Erythroblast (primary cell): ENCODE results near the gene SUPT4H1.

Experiments
- DNase-seq, 2 experiments: peaks; one replicate each; lab custom pipeline; 2025; lab: John Stamatoyannopoulos, UW
- GATA1 ChIP-seq: IDR thresholded peaks from 2 replicates; pipeline ENCODE4 v1.6.1; 2011; ENCODE audit warnings: low read depth, mild to moderate bottlenecking, control low read depth, low read length, moderate library complexity
- POLR2A ChIP-seq: IDR thresholded peaks from 2 replicates; pipeline ENCODE4 v1.6.1; 2011; ENCODE audit warnings: mild to moderate bottlenecking, low read length

The SUPT4H1 gene

DNA sequence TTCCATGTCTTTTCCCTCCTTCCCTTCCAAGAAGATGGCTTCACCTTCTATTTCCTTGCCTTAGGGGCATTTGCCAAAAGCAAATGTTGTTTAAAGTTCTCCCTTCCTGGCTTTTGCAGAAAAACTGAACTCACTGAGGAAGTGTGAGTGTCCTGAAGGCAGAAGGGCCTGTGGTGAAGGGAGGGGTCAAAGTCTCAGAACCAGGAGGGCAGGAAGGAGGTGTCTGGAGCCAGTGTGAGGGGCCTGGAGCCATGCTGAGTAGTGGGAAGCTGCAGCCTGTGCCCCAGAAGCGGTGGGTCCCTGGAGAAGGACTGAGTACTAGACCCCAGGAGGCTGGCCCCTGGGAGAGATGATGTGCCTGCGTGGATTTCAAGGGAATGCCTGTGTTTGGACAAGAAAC is 23.8 kb upstream of the SUPT4H1 start:
- TF ChIP-seq GATA1, result no peak
- TF ChIP-seq POLR2A, result no peak
- DNase-seq, result no peak

DNA sequence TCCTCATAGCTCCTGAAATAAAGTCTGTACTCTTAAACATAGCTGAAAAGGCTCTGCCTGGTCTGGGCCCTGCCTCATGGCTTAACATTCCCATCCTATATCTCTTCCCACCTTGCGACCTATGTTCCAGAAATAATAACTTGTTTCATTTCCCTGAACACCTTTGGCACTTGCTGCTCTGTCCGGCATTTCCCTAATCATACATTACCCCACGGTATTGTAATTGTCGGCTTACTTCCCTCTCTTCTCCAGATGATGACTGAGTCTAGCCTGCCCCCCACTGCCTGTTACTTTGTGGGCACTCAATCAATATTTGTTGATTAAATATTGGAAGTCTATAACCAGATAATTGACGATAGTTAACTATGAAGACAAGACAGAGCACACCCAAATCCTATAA is 23.3 kb upstream of the SUPT4H1 start:
- peak in 1 of 2 experiments; percentile 13 for DNase-seq
- TF ChIP-seq POLR2A, result no peak
- no peak for TF ChIP-seq GATA1

DNA sequence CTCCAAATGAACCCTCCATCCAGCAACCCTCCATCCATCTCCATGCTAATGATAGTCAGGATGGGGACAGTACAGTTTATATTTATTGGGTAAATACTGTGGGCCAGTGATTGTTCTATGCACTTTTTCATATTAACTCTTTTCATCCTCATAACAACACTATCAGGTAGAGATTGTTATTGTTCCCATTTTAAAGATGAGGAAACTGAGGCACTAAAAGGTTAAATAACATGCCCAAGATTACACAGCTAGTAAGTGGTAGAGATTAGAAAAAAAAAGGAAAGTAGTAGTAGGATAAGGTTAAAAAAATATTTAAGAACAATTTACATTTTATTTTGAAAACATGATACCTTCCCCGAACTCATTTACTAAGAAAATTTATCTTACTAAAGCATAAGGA is 21.9 kb upstream of the SUPT4H1 start:
- TF ChIP-seq GATA1 (no peak), POLR2A (no peak)
- DNase-seq, result no peak

DNA sequence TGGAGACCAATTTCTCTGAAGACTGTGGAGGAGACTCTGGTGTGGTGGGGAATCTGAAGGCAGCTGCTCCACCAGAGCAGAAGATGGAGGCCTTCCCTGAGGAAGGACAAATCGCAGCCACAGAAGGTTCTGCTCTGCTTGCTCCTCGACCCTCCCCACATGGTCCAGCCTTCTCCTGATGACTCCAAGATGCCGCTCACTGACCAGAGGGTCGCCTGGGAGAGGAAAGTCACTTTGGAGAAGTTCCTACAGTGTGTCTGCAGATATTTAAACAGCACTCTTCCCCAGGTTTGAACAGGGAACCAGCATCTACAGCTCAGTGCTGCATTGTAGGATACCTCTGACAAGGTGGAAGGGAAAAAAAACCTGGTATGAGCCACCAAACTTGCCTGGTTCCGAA is 21.0 kb upstream of the SUPT4H1 start:
- TF ChIP-seq POLR2A, result no peak
- TF ChIP-seq GATA1, result no peak
- no peak for DNase-seq

DNA sequence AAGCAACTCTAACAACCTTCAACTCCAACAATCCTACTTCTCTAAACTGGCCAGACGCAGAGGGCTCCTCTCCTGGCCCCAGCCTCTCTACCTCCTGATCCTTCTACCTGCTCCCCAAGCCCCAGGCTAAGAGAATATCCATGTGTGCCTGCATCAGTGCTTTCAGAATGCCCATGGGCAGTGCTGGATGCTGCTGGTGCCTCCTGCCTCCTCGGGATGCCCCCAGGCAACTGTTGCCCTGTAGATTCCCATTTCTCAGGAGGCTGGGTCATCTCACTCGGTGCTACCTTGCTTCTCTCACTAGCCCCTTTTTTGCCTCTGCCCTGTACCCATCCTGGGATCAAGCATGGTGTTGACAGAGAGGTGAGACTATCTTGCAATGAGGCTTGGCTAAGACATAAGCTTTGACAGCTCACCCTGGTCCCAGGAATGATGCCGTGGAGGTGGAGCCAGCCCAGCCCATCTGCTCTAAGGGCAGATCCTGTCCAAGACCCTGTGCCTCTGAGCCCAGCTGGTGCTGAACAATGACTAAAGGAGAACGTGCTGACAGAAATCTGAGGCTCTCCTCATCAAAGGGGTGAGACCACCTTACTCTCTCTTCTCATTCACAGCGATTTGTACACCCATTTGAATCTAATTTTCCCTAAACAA is 19.4 kb upstream of the SUPT4H1 start:
- DNase-seq, result no peak
- TF ChIP-seq POLR2A (no peak), GATA1 (no peak)

DNA sequence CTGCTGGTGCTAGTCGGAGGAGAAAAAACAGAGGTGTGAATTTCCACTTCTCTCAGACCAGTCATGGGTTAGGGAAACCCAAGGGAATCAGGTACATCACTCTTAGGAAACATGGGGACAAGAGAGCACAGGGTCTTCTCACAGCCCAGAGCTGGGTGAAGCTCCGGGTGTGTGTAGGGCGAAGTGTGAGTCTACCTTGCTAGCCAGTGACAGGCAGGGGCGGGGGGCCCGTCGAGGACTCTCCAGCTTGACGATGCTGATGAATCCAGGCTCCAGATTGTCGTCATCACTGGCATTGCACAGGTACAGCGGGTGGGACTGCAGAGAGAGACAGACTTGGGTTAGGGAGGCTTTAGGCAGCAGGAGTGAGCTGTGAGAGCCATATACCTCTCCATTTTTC is 18.7 kb upstream of the SUPT4H1 start:
- TF ChIP-seq GATA1, result no peak
- no peak for TF ChIP-seq POLR2A
- DNase-seq, result no peak

DNA sequence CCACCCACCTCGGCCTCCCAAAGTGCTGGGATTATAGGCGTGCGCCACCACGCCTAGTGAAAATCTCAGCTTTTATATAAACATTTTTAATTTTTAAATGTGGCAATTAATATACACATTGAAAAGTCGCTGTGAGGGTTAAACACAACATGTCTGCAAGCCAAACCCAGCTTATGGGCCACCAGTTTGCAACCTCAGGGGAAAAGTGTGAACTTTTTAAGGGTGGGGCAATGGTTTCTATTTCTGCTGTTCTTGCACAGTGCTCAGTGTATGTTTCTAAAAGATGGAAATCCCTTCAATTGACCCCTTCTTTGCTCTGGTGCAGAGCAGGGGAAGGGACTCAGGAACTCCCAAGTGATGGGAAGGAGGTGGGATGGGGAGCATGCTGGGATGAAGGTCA is 18.3 kb upstream of the SUPT4H1 start:
- TF ChIP-seq POLR2A (no peak), GATA1 (no peak)
- no peak for DNase-seq

DNA sequence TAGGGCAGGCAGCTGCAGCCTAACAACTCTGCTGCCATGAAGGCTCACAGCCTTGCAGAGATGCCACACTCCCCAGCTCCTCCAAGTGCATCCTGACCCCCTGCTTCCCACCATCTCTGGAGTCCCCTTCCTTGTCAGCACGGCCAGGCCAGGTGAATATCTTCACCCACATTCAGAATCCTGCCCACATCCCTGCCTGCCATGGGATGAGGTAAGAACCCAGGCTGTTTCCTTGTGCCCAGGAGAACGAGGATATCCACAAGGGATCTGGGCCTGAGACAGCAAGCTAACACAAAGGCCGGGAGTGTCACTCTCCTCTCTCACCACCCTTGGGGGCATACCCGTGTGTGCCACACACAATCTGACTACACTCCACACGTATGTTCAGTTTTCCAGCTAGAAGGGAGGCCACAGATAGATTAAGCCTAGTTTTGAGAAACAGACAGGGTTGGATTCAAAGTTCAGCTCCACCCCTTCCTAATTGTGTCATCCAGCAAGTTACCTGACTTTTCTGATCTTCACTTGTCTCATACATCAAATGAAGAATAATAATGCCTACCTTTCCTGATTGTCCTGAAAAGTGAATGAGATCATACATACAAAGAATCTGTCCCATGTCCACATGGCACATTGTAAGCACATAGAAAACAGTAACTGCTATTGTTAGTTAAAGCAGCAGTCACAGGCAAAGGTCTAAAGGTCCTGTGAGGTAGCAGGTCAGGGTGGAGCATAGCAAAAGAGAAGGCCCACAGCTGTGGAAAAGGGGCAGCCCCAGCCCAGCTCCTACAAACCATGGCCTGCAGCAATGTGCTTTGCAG is 17.4 kb upstream of the SUPT4H1 start:
- DNase-seq, result no peak
- TF ChIP-seq POLR2A (no peak), GATA1 (no peak)

DNA sequence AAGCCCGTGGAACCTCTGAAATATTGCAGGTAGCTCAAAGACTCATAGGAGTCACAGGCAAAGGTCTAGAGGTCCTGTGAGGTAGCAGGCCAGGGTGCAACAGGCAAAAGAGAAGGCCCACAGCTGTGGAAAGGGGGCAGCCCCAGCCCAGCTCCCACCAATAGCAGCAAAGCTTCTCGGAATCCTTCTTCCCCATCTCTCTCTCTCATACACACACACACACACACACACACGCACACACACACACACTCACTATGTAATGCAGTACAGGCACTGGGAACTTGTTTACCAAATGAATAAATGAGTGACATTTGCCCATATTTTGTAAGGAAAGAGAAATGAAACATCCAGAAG is 16.8 kb upstream of the SUPT4H1 start:
- no peak for TF ChIP-seq GATA1
- no peak for TF ChIP-seq POLR2A

DNA sequence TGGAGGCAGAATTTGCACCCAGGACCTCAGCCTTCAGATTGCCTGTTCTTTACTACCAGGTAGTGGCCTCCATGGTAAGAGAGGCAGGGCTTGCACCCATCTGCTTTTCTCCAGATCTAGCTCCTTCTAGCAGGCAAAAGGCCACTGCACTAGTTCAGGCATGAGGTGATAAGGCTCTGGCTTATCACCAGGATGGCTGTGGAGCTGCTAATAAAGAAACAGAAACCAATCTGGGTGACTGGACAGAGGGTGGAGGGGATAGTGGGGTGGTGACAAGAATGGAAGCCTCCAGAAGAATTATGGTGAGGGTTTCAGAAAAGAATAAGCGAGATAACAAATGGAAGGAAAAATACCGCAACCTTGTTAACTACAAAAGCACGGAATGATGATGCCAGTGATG is 15.5 kb upstream of the SUPT4H1 start:
- TF ChIP-seq POLR2A, result no peak
- TF ChIP-seq GATA1, result peak; percentile 68
- DNase-seq, result peak; percentile 91 to 96

More for the DNA sequence above, 16.8 kb upstream of the SUPT4H1 start:
- no peak for DNase-seq

DNA sequence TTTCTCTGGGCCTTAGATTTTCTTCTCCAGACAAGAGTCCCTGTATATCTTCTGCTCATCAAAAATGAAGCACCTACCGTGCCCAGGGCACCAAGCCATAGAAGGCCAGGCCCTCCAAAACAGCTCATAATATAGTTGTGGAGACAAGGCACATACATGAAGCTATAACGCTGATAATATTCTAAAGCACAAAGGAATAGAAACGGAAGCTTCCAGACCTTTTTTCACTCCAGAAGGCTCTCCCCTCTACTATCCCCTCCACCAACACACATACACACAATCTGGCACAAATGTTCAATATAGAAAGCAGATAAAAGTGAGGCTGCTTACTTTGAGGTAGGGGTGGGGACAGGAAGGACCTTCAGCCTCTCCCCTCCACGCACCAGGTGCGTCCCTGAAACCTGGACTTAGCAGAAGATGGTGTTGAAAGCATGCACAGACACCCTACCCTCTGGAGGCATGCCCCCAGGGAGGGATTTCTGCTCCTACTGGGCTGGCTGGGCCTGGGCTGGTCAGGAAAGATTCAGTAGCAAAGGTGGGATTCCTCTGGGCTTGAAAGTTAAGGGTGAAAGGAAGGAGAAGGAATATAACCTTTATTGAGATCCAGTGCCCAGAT is 14.1 kb upstream of the SUPT4H1 start:
- TF ChIP-seq GATA1 (no peak), POLR2A (no peak)
- DNase-seq, result no peak

DNA sequence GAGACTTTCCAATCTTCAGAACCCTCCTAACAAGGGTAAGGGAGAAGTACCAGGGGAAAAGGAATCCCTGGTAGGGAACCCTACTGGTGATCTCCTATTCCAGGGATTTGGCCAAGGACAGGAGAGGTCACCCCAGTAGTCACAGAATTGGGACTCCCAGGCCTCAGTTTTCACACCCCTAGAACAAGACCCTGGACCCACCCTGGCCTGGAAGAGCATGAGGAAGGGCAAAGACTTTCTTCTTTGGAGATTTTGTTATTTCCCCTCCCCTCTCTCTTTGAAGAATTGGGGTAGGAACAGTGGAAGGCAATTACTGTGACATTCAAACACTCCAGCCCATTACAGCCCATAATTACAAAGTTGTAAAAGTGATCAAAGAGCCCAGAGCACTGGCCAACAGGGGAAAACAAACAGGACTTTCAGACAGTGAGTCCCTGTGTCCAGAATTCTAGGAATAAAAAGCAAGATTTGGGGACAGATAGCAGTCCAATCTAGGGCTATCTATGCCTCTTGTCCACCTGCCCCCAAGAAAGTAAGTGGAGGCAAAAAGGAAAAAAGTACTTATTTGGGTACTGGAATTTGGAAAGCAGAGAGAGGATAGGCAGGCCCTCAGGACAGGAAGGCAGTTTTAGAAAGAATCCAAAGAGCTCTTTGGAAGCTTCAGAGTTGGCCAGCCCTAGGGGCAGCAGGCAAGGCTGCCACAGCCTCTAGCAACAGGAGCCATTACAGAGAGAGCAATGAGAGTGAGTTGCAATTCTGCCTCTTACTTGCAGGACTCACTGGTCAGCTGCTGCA is 13.4 kb upstream of the SUPT4H1 start:
- TF ChIP-seq GATA1 (no peak), POLR2A (no peak)
- DNase-seq, result no peak

DNA sequence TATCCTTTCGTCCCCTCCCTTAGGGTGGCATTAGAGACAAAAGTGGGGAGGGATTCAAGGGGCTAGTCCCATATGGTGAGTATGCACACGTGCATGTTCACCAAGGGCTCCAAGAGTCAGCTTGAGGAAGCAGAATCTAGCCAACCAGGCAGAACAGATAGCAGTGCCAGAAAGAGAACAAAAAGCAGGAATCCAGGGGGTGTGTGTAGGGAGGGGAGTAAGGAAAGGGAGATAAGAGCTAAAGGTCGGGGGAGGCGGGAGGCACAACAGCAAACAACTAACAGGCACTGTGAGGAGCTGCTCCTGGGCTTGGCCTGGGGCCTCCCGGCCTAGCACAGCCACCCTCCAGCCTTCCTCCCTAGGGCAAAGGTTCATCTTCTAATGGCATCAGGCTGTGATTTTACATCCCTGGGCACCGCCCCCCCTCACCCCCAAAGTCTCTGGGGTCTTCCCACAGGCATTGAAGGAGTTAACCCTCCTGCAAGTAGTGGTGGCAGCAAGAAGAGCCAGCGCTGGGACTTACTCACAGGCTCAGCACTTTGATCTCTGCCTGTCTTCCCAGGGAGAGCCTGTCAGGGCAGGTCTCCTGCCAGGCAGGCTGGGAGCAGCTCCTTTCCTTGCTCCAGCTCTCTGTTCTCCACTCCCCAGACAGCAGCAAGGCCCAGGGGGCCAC is 12.4 kb upstream of the SUPT4H1 start:
- TF ChIP-seq GATA1 (no peak), POLR2A (no peak)
- DNase-seq, result peak in 1 of 2 experiments; percentile 56
